HCT116 (cell line): ENCODE results near the gene OPRL1. TPM values are rescaled to one million over a fixed set of nuclear protein-coding genes. Genes with fewer than 3 reads are reported as not detected.

ENCODE experiments used
- ATAC-seq: fragments of 200-7000 bp; cut with Tn5 transposase; 2 replicates; pipeline ENCODE4 v1.9.1; 2020; ENCODE audit warnings: mild to moderate bottlenecking, moderate library complexity
- BruUV-seq: library from RNA; stranded (reverse); fragments of 400-500 nt; replicated peaks from 2 replicates; lab custom pipeline; 2021; lab: Mats Ljungman, UMichigan
- CTCF ChIA-PET: fragments of 300-600 bp; sonication (Branson Sonifier 250); formaldehyde crosslinking; loops from one replicate; lab custom pipeline; 2021; ENCODE audit warnings: antibody characterized with exemption; lab: Charles Lee
- POLR2A ChIA-PET: fragments of 300-600, 350-600 bp; sonication (Branson Sonifier 250); formaldehyde crosslinking; loops from one replicate; lab custom pipeline; 2021; ENCODE audit warnings: antibody characterized with exemption; lab: Charles Lee
- RAD21 ChIA-PET, 2 experiments: fragments of 300-600 bp; sonication (Branson Sonifier 250); formaldehyde crosslinking; loops; one replicate each; lab custom pipeline; 2023; ENCODE audit warnings: low total read pairs in 2 of 2; ENCODE audit not compliant: uncharacterized antibody in 2 of 2, unreplicated experiment in 2 of 2, low non-redundant PET in 1 of 2; lab: Charles Lee
- DNase-seq: peaks from one replicate; pipeline ENCODE4 v3.0.0-alpha.2; 2010; ENCODE audit warnings: low read depth, low spot score
- H2AFZ ChIP-seq: fragments of 200-600 bp; shearing (Covaris generic), sonication (generic); 2 replicates; pipeline ENCODE4 v1.6.1; 2017; ENCODE audit warnings: low read depth, mixed run types, mixed read lengths, antibody characterized with exemption, low read length; ENCODE audit not compliant: poor library complexity, severe bottlenecking
- H3K27ac ChIP-seq: 2 replicates; pipeline ENCODE4 v1.5.1; 2012; ENCODE audit warnings: low read depth, low read length
- H3K27me3 ChIP-seq: fragments of 200-600 bp; sonication (generic); 2 replicates; pipeline ENCODE4 v1.6.1; 2016; ENCODE audit warnings: mixed run types, low read length, mixed read lengths; ENCODE audit not compliant: insufficient read depth
- H3K36me3 ChIP-seq, 2 experiments: fragments of 200-500 bp in 1 of 2; fragments of 200-600 bp in 1 of 2; sonication (Bioruptor generic) in 1 of 2; sonication (generic) in 1 of 2; 2 replicates each; pipeline versions ENCODE4 v1.5.1 to v1.6.1; 2014 to 2016; ENCODE audit warnings: low read length in 2 of 2, inconsistent platforms in 1 of 2, mixed read lengths in 1 of 2, mixed run types in 1 of 2; ENCODE audit not compliant: insufficient read depth in 2 of 2, control insufficient read depth in 1 of 2
- H3K4me1 ChIP-seq, 2 experiments: fragments of 200-600 bp in 1 of 2; sonication (generic) in 1 of 2; 2 replicates each; pipeline versions ENCODE4 v1.5.1 to v1.6.1; 2012 to 2017; ENCODE audit warnings: low read length in 2 of 2, inconsistent platforms in 1 of 2, mild to moderate bottlenecking in 1 of 2, mixed read lengths in 1 of 2, mixed run types in 1 of 2, moderate library complexity in 1 of 2; ENCODE audit not compliant: insufficient read depth in 2 of 2, control insufficient read depth in 1 of 2
- H3K4me2 ChIP-seq: fragments of 200-600 bp; sonication (generic); 2 replicates; pipeline ENCODE4 v1.6.1; 2017; ENCODE audit warnings: mixed run types, low read length, mixed read lengths
- H3K4me3 ChIP-seq, 2 experiments: fragments of 200-600 bp in 1 of 2; sonication (generic) in 1 of 2; replicated peaks in 1 of 2; 2 replicates each; pipeline ENCODE4 v1.5.1; 2011 to 2016; ENCODE audit warnings: low read length in 2 of 2, control low read depth in 1 of 2, low read depth in 1 of 2, mild to moderate bottlenecking in 1 of 2, mixed read lengths in 1 of 2, mixed run types in 1 of 2
- H3K79me2 ChIP-seq: fragments of 200-600 bp; sonication (generic); 2 replicates; pipeline ENCODE4 v1.6.1; 2017; ENCODE audit warnings: mild to moderate bottlenecking, mixed run types, low read length, moderate library complexity, mixed read lengths; ENCODE audit not compliant: insufficient read depth
- H3K9ac ChIP-seq: fragments of 200-600 bp; sonication (generic); 2 replicates; pipeline ENCODE4 v1.6.1; 2016; ENCODE audit warnings: low read length, mixed read lengths
- H3K9me2 ChIP-seq: fragments of 200-600 bp; sonication (generic), shearing (Covaris generic); 2 replicates; pipeline ENCODE4 v1.6.1; 2017; ENCODE audit warnings: mixed run types, mild to moderate bottlenecking, moderate library complexity; ENCODE audit not compliant: insufficient read depth
- H3K9me3 ChIP-seq, 2 experiments: fragments of 200-500 bp in 1 of 2; fragments of 200-600 bp in 1 of 2; sonication (Bioruptor generic) in 1 of 2; sonication (generic) in 1 of 2; 2 replicates each; pipeline ENCODE4 v1.6.1; 2014 to 2017; ENCODE audit warnings: low read length in 2 of 2, mixed read lengths in 2 of 2, inconsistent platforms in 1 of 2, low read depth in 1 of 2, mild to moderate bottlenecking in 1 of 2, mixed run types in 1 of 2, moderate library complexity in 1 of 2; ENCODE audit not compliant: control insufficient read depth in 1 of 2, insufficient read depth in 1 of 2
- H4K20me1 ChIP-seq: fragments of 200-600 bp; sonication (generic), shearing (Covaris generic); 2 replicates; pipeline ENCODE4 v1.6.1; 2017; ENCODE audit warnings: mixed run types, mild to moderate bottlenecking, moderate library complexity; ENCODE audit not compliant: insufficient read depth
- CEBPB ChIP-seq: IDR thresholded peaks from 2 replicates; pipeline ENCODE4 v1.6.1; 2012; ENCODE audit warnings: low read depth
- CTCF ChIP-seq, 3 experiments: fragments of 200-600 bp in 1 of 3; sonication (generic) in 1 of 3; IDR thresholded peaks in 2 of 3; conservative IDR thresholded peaks in 1 of 3; 2 replicates each; pipeline ENCODE4 v1.5.1; 2012 to 2017; ENCODE audit warnings: low read depth in 2 of 3, low read length in 2 of 3, antibody characterized with exemption in 1 of 3, borderline replicate concordance in 1 of 3, control low read depth in 1 of 3, mild to moderate bottlenecking in 1 of 3, mixed read lengths in 1 of 3, mixed run types in 1 of 3, moderate library complexity in 1 of 3; ENCODE audit not compliant: insufficient read depth in 1 of 3
- EGR1 ChIP-seq: IDR thresholded peaks from 2 replicates; pipeline ENCODE4 v1.6.1; 2012; ENCODE audit warnings: low read depth
- ELF1 ChIP-seq: IDR thresholded peaks from 2 replicates; pipeline ENCODE4 v1.6.1; 2012; ENCODE audit warnings: low read depth, borderline replicate concordance
- EZH2phosphoT487 ChIP-seq: fragments of 200-600 bp; IDR thresholded peaks from 2 replicates; pipeline ENCODE4 v1.6.1; 2018; ENCODE audit warnings: antibody characterized with exemption, borderline replicate concordance
- FOSL1 ChIP-seq: IDR thresholded peaks from 2 replicates; pipeline ENCODE4 v1.6.1; 2012; ENCODE audit warnings: low read depth
- JUND ChIP-seq: IDR thresholded peaks from 2 replicates; pipeline ENCODE4 v1.6.1; 2012
- POLR2A ChIP-seq: IDR thresholded peaks from 2 replicates; pipeline ENCODE4 v1.7.0; 2011; ENCODE audit warnings: borderline replicate concordance; ENCODE audit not compliant: insufficient read depth, insufficient read length; ENCODE audit errors: extremely low read depth
- POLR2AphosphoS5 ChIP-seq: IDR thresholded peaks from 2 replicates; pipeline ENCODE4 v1.6.1; 2011; ENCODE audit warnings: mild to moderate bottlenecking, low read depth, low read length, moderate library complexity
- SIN3A ChIP-seq: IDR thresholded peaks from 2 replicates; pipeline ENCODE4 v1.6.1; 2012; ENCODE audit warnings: low read depth
- SP1 ChIP-seq: IDR thresholded peaks from 2 replicates; pipeline ENCODE4 v1.6.1; 2012; ENCODE audit warnings: low read depth
- SRF ChIP-seq: IDR thresholded peaks from 2 replicates; pipeline ENCODE4 v1.6.1; 2012; ENCODE audit warnings: low read depth
- TCF7L2 ChIP-seq: IDR thresholded peaks from 2 replicates; pipeline ENCODE4 v1.7.0; 2011; ENCODE audit warnings: borderline replicate concordance, inconsistent platforms; ENCODE audit not compliant: insufficient read depth, insufficient read length; ENCODE audit errors: extremely low read depth
- YY1 ChIP-seq: IDR thresholded peaks from 2 replicates; pipeline ENCODE4 v1.6.1; 2011; ENCODE audit warnings: low read length, low read depth, moderate library complexity, mild to moderate bottlenecking; ENCODE audit not compliant: insufficient replicate concordance; ENCODE audit errors: extremely low read depth
- ZBTB33 ChIP-seq: IDR thresholded peaks from 2 replicates; pipeline ENCODE4 v1.6.1; 2011; ENCODE audit warnings: mild to moderate bottlenecking, low read length, moderate library complexity; ENCODE audit not compliant: insufficient replicate concordance; ENCODE audit errors: extremely low read depth
- ZNF274 ChIP-seq: fragments of 200-500 bp; sonication (Bioruptor generic); IDR thresholded peaks from 2 replicates; pipeline ENCODE4 v1.6.1; 2014; ENCODE audit warnings: mild to moderate bottlenecking, low read depth, low read length, inconsistent platforms
- intact Hi-C: fragments of 100-400 bp; cut with micrococcal nuclease; formaldehyde crosslinking; loops from 2 replicates; pipeline ENCODE4 v1.10.0; 2022
- total RNA-seq: library from RNA; stranded (reverse); gene quantifications from one replicate; pipeline ENCODE4 v1.2.1, GENCODE V29; 2021; ENCODE audit not compliant: unreplicated experiment

The OPRL1 gene
- total RNA-seq, 1 experiment from 2014 or later: 1.6 TPM

DNA sequence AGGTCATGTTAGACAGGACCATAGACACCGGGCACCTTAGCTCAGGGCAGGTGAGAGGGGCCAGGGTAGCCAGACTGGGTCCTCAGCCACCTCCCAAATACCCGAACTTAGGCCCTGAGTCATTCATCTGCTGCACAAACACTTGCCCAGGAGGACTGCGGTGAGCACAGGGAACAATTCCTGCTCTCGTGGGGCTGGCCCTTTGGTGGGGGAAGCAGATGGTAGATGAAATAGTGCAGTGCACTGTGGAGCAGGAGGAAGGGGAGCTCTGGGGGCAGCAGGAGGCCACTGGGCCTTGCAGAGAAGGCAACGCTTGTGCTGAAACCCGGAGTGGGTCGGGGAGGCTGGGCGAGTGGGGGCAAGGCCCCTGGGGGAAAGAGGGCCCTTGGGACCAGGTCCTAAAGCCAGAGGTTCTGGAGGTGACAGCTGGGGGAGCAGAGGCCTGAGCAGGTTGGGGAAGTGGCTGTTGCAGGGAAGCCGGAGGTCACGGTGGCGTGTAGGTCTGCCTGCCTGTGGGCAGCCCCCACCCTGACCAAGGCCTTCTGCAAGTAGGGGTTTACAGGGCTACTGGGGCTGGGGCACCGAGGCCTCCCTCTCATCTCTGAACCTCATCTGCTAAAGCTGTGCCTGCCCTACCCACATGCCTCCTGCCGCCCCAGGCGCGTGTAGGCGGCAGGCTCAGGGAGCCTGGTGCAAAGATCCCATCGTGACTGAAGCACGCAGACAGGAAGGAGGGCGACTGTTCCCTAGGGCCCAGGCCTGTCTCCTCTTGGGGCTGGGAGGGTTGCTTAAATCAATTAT, 32.2 kb downstream of the OPRL1 start:
- POLR2A ChIA-PET: no interaction called here

More for the DNA sequence above, 32.2 kb downstream of the OPRL1 start:
- H3K36me3 ChIP-seq: no peaks in the 10 kb centered on the region
- H3K27me3 ChIP-seq: no peaks in the 10 kb centered on the region
- no peak for ATAC-seq
- H3K27ac ChIP-seq: no peak overlapping the region
- H3K4me3 ChIP-seq: no peak overlapping the region
- H3K4me2 ChIP-seq: no peak overlapping the region
- DNase-seq: no peak
- H3K9ac ChIP-seq: no peak overlapping the region
- CTCF ChIA-PET: interaction anchor here (1.6 kb wide), 1 partner anchor 10 kb away, joined by 5 read pairs; no protein-coding TSS in a partner anchor
- H3K9me2 ChIP-seq: no peaks in the 10 kb centered on the region
- H4K20me1 ChIP-seq: no peaks in the 10 kb centered on the region
- BruUV-seq: no TSS peak
- H3K4me1 ChIP-seq: no peaks in the 10 kb centered on the region
- H2AFZ ChIP-seq: no peak overlapping the region
- no peak for TF ChIP-seq POLR2A
- TF ChIP-seq FOSL1: no peak
- no peak for TF ChIP-seq ZBTB33
- TF ChIP-seq SRF: no peak
- TF ChIP-seq CTCF (IDR thresholded peaks at IDR 0.05 in 2 of 3, conservative IDR thresholded peaks at IDR 0.05 in 1 of 3; ENCODE audit: borderline replicate concordance in 1 of 3, insufficient read depth in 1 of 3, low read depth in 2 of 3, low read length in 2 of 3): no peak
- no peak for TF ChIP-seq SIN3A
- TF ChIP-seq EGR1: no peak
- TF ChIP-seq EZH2phosphoT487: no peak
- TF ChIP-seq CEBPB: no peak
- no peak for TF ChIP-seq TCF7L2
- TF ChIP-seq ELF1: no peak
- TF ChIP-seq JUND: no peak
- no peak for TF ChIP-seq SP1
- no peak for TF ChIP-seq ZNF274
- no peak for TF ChIP-seq YY1
- TF ChIP-seq POLR2AphosphoS5: no peak
- H3K79me2 ChIP-seq: no peaks in the 10 kb centered on the region
- no peaks in the 10 kb centered on the region for H3K9me3 ChIP-seq
- intact Hi-C loops: no loop called here
- RAD21 ChIA-PET: no interaction called here
